GM19240 (cell line): Measurements from ENCODE around the gene KIF22.

Source experiments
- DNase-seq: peaks from one replicate; pipeline ENCODE4 v3.0.0; 2011; ENCODE audit warnings: low spot score; ENCODE audit not compliant: insufficient read length

The KIF22 gene

GRCh38 chr16:29836623-29837022, 46.1 kb downstream of the KIF22 start:
- DNase-seq = no peak

- DNase-seq = no peak
These were observed 47.3 kb downstream of the KIF22 start for GRCh38 chr16:29837841-29838240.

GRCh38 chr16:29839822-29840221, 49.3 kb downstream of the KIF22 start:
- DNase-seq = no peak

GRCh38 chr16:29840240-29840639, 49.7 kb downstream of the KIF22 start:
- no peak for DNase-seq

GRCh38 chr16:29841631-29842030, 51.1 kb downstream of the KIF22 start:
- no peak for DNase-seq

GRCh38 chr16:29842732-29843346, 52.3 kb downstream of the KIF22 start:
- DNase-seq = no peak

- no peak for DNase-seq
These were observed 53.4 kb downstream of the KIF22 start for GRCh38 chr16:29843931-29844330.

GRCh38 chr16:29844575-29845331, 54.2 kb downstream of the KIF22 start:
- DNase-seq = no peak

- no peak for DNase-seq
These were observed 55.1 kb downstream of the KIF22 start for GRCh38 chr16:29845656-29846055.

GRCh38 chr16:29848420-29849297, 58.1 kb downstream of the KIF22 start:
- DNase-seq = peak; percentile 79

GRCh38 chr16:29849505-29849904, 59.0 kb downstream of the KIF22 start:
- DNase-seq = no peak

GRCh38 chr16:29850998-29851397, 60.4 kb downstream of the KIF22 start:
- DNase-seq = no peak

- no peak for DNase-seq
These were observed 62.1 kb downstream of the KIF22 start for GRCh38 chr16:29852654-29853053.

GRCh38 chr16:29854520-29855100, 64.1 kb downstream of the KIF22 start:
- DNase-seq = no peak
